ENCODE results near the gene NID2. TPM values are rescaled to one million over a fixed set of nuclear protein-coding genes. Genes with fewer than 3 reads are reported as not detected.

NID2 gene
- total and polyA plus RNA-seq, 4 donors, result 3.4 to 116 (median 7.8) TPM

- WGBS, 2 donors, result 87 to 92% methylated on average over 10 of the region's 10 CpGs
- Histone ChIP-seq H3K9me3 (ENCODE audit: control insufficient read depth in 4 of 4, insufficient read depth in 3 of 4, low read length in 3 of 4) (no peaks in the 10 kb centered on the region), H3K4me3 (no peak overlapping the region), H3K4me1 (ENCODE audit: control insufficient read depth in 5 of 5, insufficient read depth in 5 of 5, low read length in 5 of 5) (peaks cover 9 to 48% (median 42%) of the 10 kb centered on the region in 5 donors), H3K27ac (ENCODE audit: low read depth in 1 of 2, low read length in 1 of 2) (peak overlapping the region in 1 of 2 donors; percentile 54), H3K36me3 (ENCODE audit: control insufficient read depth in 4 of 4, insufficient read depth in 4 of 4, low read length in 4 of 4) (peaks cover 0 to 2% (median 0%) of the 10 kb centered on the region in 4 donors), H3K9ac (ENCODE audit: insufficient read depth in 1 of 2, low read length in 2 of 2) (no peak overlapping the region), H3K27me3 (ENCODE audit: control insufficient read depth in 3 of 3, insufficient read depth in 3 of 3, low read length in 2 of 3) (no peaks in the 10 kb centered on the region)
- TF ChIP-seq, protein P1, sequence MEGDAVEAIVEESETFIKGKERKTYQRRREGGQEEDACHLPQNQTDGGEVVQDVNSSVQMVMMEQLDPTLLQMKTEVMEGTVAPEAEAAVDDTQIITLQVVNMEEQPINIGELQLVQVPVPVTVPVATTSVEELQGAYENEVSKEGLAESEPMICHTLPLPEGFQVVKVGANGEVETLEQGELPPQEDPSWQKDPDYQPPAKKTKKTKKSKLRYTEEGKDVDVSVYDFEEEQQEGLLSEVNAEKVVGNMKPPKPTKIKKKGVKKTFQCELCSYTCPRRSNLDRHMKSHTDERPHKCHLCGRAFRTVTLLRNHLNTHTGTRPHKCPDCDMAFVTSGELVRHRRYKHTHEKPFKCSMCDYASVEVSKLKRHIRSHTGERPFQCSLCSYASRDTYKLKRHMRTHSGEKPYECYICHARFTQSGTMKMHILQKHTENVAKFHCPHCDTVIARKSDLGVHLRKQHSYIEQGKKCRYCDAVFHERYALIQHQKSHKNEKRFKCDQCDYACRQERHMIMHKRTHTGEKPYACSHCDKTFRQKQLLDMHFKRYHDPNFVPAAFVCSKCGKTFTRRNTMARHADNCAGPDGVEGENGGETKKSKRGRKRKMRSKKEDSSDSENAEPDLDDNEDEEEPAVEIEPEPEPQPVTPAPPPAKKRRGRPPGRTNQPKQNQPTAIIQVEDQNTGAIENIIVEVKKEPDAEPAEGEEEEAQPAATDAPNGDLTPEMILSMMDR (IDR thresholded peaks at IDR 0.05; ENCODE audit: control extremely low read depth, extremely low read depth), result no peak
- ATAC-seq (ENCODE audit: insufficient read depth, low FRiP score), result no peak
- no peak for DNase-seq
Observed at GRCh38 chr14:52048116-52048515, 20.7 kb downstream of the NID2 start.

DNA sequence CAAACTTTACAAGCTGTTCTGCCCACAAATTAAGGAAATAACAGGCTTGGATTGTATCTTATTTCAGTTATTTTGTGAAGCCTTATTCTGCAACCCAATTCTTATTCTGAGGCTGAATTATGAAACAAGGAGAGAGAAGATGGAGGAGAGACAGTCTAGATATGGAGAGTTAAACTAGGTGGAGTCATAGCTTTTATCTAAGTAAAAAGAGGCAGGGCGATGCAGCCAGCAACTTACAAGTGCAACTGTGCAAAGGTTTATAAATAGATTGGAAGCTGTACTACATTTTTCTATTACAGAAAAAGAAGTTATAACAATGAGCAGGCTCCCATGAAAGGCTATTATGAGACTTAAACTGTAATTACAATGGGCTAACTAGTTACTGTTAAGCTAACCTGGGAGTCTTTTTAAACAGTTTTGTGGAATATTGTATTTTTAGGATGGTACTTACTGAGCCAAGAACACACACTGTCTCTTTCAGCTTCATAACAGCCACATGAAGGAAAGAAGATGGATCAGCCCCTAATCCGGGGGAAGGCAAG is 22.4 kb downstream of the NID2 start:
- peaks cover 0 to 13% (median 4%) of the 10 kb centered on the region in 4 donors for H3K36me3 ChIP-seq (ENCODE audit: control insufficient read depth in 4 of 4, insufficient read depth in 4 of 4, low read length in 4 of 4)
- peak overlapping the region in 1 of 2 donors; percentile 59 for H3K27ac ChIP-seq (ENCODE audit: low read depth in 1 of 2, low read length in 1 of 2)
- no peaks in the 10 kb centered on the region for H3K27me3 ChIP-seq (ENCODE audit: control insufficient read depth in 3 of 3, insufficient read depth in 3 of 3, low read length in 2 of 3)
- TF ChIP-seq, protein P1 (IDR thresholded peaks at IDR 0.05; ENCODE audit: control extremely low read depth, extremely low read depth), result no peak
- H3K4me1 ChIP-seq (ENCODE audit: control insufficient read depth in 5 of 5, insufficient read depth in 5 of 5, low read length in 5 of 5), result peaks cover 2 to 40% (median 34%) of the 10 kb centered on the region in 5 donors
- DNase-seq, result no peak
- 60 to 82% methylated on average over 2 of the region's 2 CpGs for WGBS, 2 donors
- no peak overlapping the region for H3K4me3 ChIP-seq
- ATAC-seq (ENCODE audit: insufficient read depth, low FRiP score), result no peak
- H3K9me3 ChIP-seq (ENCODE audit: control insufficient read depth in 4 of 4, insufficient read depth in 3 of 4, low read length in 3 of 4), result no peaks in the 10 kb centered on the region
- H3K9ac ChIP-seq (ENCODE audit: insufficient read depth in 1 of 2, low read length in 2 of 2), result no peak overlapping the region

GRCh38 chr14:52044791-52045522 is 23.9 kb downstream of the NID2 start:
- Histone ChIP-seq H3K27ac (ENCODE audit: low read depth in 1 of 2, low read length in 1 of 2) (peak overlapping the region; percentile 15 to 68), H3K27me3 (ENCODE audit: control insufficient read depth in 3 of 3, insufficient read depth in 3 of 3, low read length in 2 of 3) (no peaks in the 10 kb centered on the region), H3K36me3 (ENCODE audit: control insufficient read depth in 4 of 4, insufficient read depth in 4 of 4, low read length in 4 of 4) (peaks cover 0 to 20% (median 8%) of the 10 kb centered on the region in 4 donors), H3K9ac (ENCODE audit: insufficient read depth in 1 of 2, low read length in 2 of 2) (peak overlapping the region in 1 of 2 donors; percentile 13), H3K4me3 (no peak overlapping the region), H3K9me3 (ENCODE audit: control insufficient read depth in 4 of 4, insufficient read depth in 3 of 4, low read length in 3 of 4) (no peaks in the 10 kb centered on the region), H3K4me1 (ENCODE audit: control insufficient read depth in 5 of 5, insufficient read depth in 5 of 5, low read length in 5 of 5) (peaks cover 0 to 32% (median 22%) of the 10 kb centered on the region in 5 donors)
- TF ChIP-seq, protein P1 (IDR thresholded peaks at IDR 0.05; ENCODE audit: control extremely low read depth, extremely low read depth), result no peak
- peak in 1 of 3 donors; percentile 39 for DNase-seq
- ATAC-seq (ENCODE audit: insufficient read depth, low FRiP score), result no peak
- 75 to 86% methylated on average over 11 of the region's 11 CpGs for WGBS, 2 donors
